DMS153 (cell line): ENCODE measurements around the gene TULP4.

Experiments
- DNase-seq: peaks from one replicate; lab custom pipeline; 2025; lab: John Stamatoyannopoulos, UW

TULP4 gene

GRCh38 chr6:158558415-158559306 lies 246.4 kb downstream of the TULP4 start:
- no peak for DNase-seq

GRCh38 chr6:158559338-158559894 lies 247.2 kb downstream of the TULP4 start:
- no peak for DNase-seq

- peak; percentile 70 for DNase-seq
Observed at GRCh38 chr6:158559895-158560835, 247.9 kb downstream of the TULP4 start, which contains the start of gene TMEM181. TMEM181 (plus strand) TSS chr6:158560091; CDS start chr6:158560225, 134 bp downstream.

- DNase-seq, result no peak
Observed at GRCh38 chr6:158560836-158561320, 248.6 kb downstream of the TULP4 start.
